NOMO-1 treated with DMSO at 0.1 percent for 48 hours (cell line): ENCODE results near the gene GNB5.

Experiments used
- DNase-seq: peaks from one replicate; lab custom pipeline; 2025; ENCODE audit not compliant: unreplicated experiment; lab: John Stamatoyannopoulos, UW

GNB5 gene

GRCh38 chr15:52071570-52071969, 119.6 kb downstream of the GNB5 start:
- DNase-seq, result peak; percentile 27

GRCh38 chr15:52069559-52069958, 121.6 kb downstream of the GNB5 start:
- DNase-seq, result no peak

- DNase-seq, result no peak
These were observed 123.1 kb downstream of the GNB5 start for GRCh38 chr15:52068004-52068615.

GRCh38 chr15:52067545-52067926, 123.7 kb downstream of the GNB5 start:
- no peak for DNase-seq

GRCh38 chr15:52066842-52067544, 124.2 kb downstream of the GNB5 start:
- no peak for DNase-seq
